Thyroid gland (tissue), 4 donors: Measurements from ENCODE around the gene DEPP1. TPM values are rescaled to one million over a fixed set of nuclear protein-coding genes. Genes with fewer than 3 reads are reported as not detected.

Experiments used
- DNase-seq, 2 donors: peaks; one replicate each; pipeline ENCODE4 v3.0.0-alpha.2; 2019
- H3K27ac ChIP-seq, 3 donors: fragments of 200-600 bp; sonication (generic); 1 replicate in 2 of 3; 2 replicates in 1 of 3; pipeline ENCODE4 v1.5.1; 2016 to 2019; ENCODE audit warnings: mild to moderate bottlenecking in 1 of 3, moderate library complexity in 1 of 3
- H3K27me3 ChIP-seq: fragments of 200-600 bp; sonication (generic); one replicate; pipeline ENCODE4 v1.5.1; 2019
- H3K36me3 ChIP-seq, 2 donors: fragments of 200-600 bp; sonication (generic); one replicate each; pipeline ENCODE4 v1.5.1; 2016 to 2019
- H3K4me1 ChIP-seq, 2 donors: fragments of 200-600 bp; sonication (generic); one replicate each; pipeline ENCODE4 v1.5.1; 2017 to 2019
- H3K4me3 ChIP-seq, 3 donors: fragments of 200-600 bp; sonication (generic); replicated peaks in 1 of 3; 1 replicate in 2 of 3; 2 replicates in 1 of 3; pipeline ENCODE4 v1.5.1; 2016; ENCODE audit warnings: mild to moderate bottlenecking in 1 of 3
- H3K9me3 ChIP-seq: fragments of 200-600 bp; sonication (generic); one replicate; pipeline ENCODE4 v1.5.1; 2017
- CTCF ChIP-seq, 6 experiments: fragments of 200-600 bp in 3 of 6; fragments of 450-650 bp in 3 of 6; sonication (generic) in 3 of 6; IDR thresholded peaks; one replicate each; pipeline ENCODE4 v1.5.1; 2016 to 2019; ENCODE audit warnings: antibody characterized with exemption in 6 of 6, mild to moderate bottlenecking in 2 of 6, inconsistent platforms in 1 of 6, moderate library complexity in 1 of 6
- POLR2A ChIP-seq, 2 donors: fragments of 450-650 bp; IDR thresholded peaks; one replicate each; pipeline ENCODE4 v1.6.1; 2017; ENCODE audit warnings: antibody characterized with exemption in 2 of 2, mild to moderate bottlenecking in 2 of 2, moderate library complexity in 1 of 2
- WGBS, 2 donors: methylation state at CpG; one replicate each; pipeline ENCODE4 v1.1.5; 2017; 5-methylcytosine and 5-hydroxymethylcytosine counted together
- intact Hi-C: fragments of 100-400 bp; cut with DNase I; formaldehyde crosslinking; loops from one replicate; pipeline ENCODE4 v1.15.1; 2023
- total RNA-seq, 4 donors: library from RNA; depleted of rRNA; stranded (reverse); fragments of >200 nt; gene quantifications; one replicate each; pipeline ENCODE4 v1.2.3, GENCODE V29; 2016

DEPP1 gene
- total RNA-seq, 4 donors from 2014 or later: 45.1 to 518 (median 182) TPM

GRCh38 chr10:44956717-44957706 lies 21.6 kb downstream of the DEPP1 start:
- no peak overlapping the region for H3K4me3 ChIP-seq
- no peak for DNase-seq
- no peaks in the 10 kb centered on the region for H3K27me3 ChIP-seq
- intact Hi-C loops: no loop called here
- H3K4me1 ChIP-seq: peaks cover 23 to 28% of the 10 kb centered on the region in 2 donors
- H3K36me3 ChIP-seq: no peaks in the 10 kb centered on the region
- TF ChIP-seq CTCF (IDR thresholded peaks at IDR 0.05) (no peak), POLR2A (IDR thresholded peaks at IDR 0.05) (no peak)
- no peak overlapping the region for H3K27ac ChIP-seq
- 92 to 97% methylated on average over 4 of the region's 4 CpGs for WGBS, 2 donors
- no peaks in the 10 kb centered on the region for H3K9me3 ChIP-seq

GRCh38 chr10:44956226-44956625 lies 22.4 kb downstream of the DEPP1 start:
- Histone ChIP-seq H3K27me3 (no peaks in the 10 kb centered on the region), H3K4me3 (no peak overlapping the region), H3K9me3 (no peaks in the 10 kb centered on the region), H3K4me1 (peaks cover 16 to 20% of the 10 kb centered on the region in 2 donors), H3K36me3 (no peaks in the 10 kb centered on the region), H3K27ac (no peak overlapping the region)
- WGBS, 2 donors: 90 to 95% methylated on average over 4 of the region's 4 CpGs
- DNase-seq: no peak
- TF ChIP-seq CTCF (IDR thresholded peaks at IDR 0.05) (no peak), POLR2A (IDR thresholded peaks at IDR 0.05) (no peak)
- intact Hi-C loops: no loop called here

GRCh38 chr10:44955413-44956070 lies 23.1 kb downstream of the DEPP1 start:
- no peak overlapping the region for H3K27ac ChIP-seq
- no peaks in the 10 kb centered on the region for H3K27me3 ChIP-seq
- peaks cover 13 to 17% of the 10 kb centered on the region in 2 donors for H3K4me1 ChIP-seq
- no peak overlapping the region for H3K4me3 ChIP-seq
- 94 to 95% methylated on average over 8 of the region's 8 CpGs for WGBS, 2 donors
- no peaks in the 10 kb centered on the region for H3K9me3 ChIP-seq
- intact Hi-C loops: no loop called here
- no peak for DNase-seq
- no peak for TF ChIP-seq POLR2A (IDR thresholded peaks at IDR 0.05)
- no peak for TF ChIP-seq CTCF (IDR thresholded peaks at IDR 0.05)
- no peaks in the 10 kb centered on the region for H3K36me3 ChIP-seq

- Histone ChIP-seq H3K27ac (no peak overlapping the region), H3K4me1 (peaks cover 12 to 23% of the 10 kb centered on the region in 2 donors), H3K9me3 (no peaks in the 10 kb centered on the region), H3K36me3 (no peaks in the 10 kb centered on the region), H3K4me3 (no peak overlapping the region), H3K27me3 (no peaks in the 10 kb centered on the region)
- intact Hi-C loops: no loop called here
- TF ChIP-seq POLR2A (IDR thresholded peaks at IDR 0.05): no peak
- no peak for TF ChIP-seq CTCF (IDR thresholded peaks at IDR 0.05)
- no peak for DNase-seq
Observed at GRCh38 chr10:44954962-44955361, 23.6 kb downstream of the DEPP1 start.

- Histone ChIP-seq H3K27ac (no peak overlapping the region), H3K9me3 (no peaks in the 10 kb centered on the region), H3K27me3 (no peaks in the 10 kb centered on the region), H3K4me1 (peaks cover 12 to 32% of the 10 kb centered on the region in 2 donors), H3K36me3 (no peaks in the 10 kb centered on the region), H3K4me3 (no peak overlapping the region)
- TF ChIP-seq POLR2A (IDR thresholded peaks at IDR 0.05): no peak
- TF ChIP-seq CTCF (IDR thresholded peaks at IDR 0.05): no peak
- intact Hi-C loops: no loop called here
- no peak for DNase-seq
Observed at GRCh38 chr10:44954042-44954441, 24.6 kb downstream of the DEPP1 start.
